MG63 (cell line): ENCODE data around the gene GPR183. TPM values are rescaled to one million over a fixed set of nuclear protein-coding genes. Genes with fewer than 3 reads are reported as not detected.

Experiments used
- DNase-seq: peaks from one replicate; pipeline ENCODE4 v3.0.0-alpha.2; 2020
- H3K27me3 ChIP-seq: fragments of 250-450 bp; sonication (Bioruptor Pico); 2 replicates; pipeline ENCODE4 v1.5.1; 2020; ENCODE audit warnings: mild to moderate bottlenecking, moderate library complexity
- H3K36me3 ChIP-seq: fragments of 250-450 bp; sonication (Bioruptor Pico); 2 replicates; pipeline ENCODE4 v1.5.1; 2020; ENCODE audit warnings: mild to moderate bottlenecking, moderate library complexity
- H3K4me3 ChIP-seq: fragments of 250-450 bp; sonication (Bioruptor Pico); 2 replicates; pipeline ENCODE4 v1.5.1; 2020; ENCODE audit warnings: mild to moderate bottlenecking, moderate library complexity
- H3K9me3 ChIP-seq: fragments of 250-450 bp; sonication (Bioruptor Pico); 2 replicates; pipeline ENCODE4 v1.5.1; 2020; ENCODE audit warnings: mild to moderate bottlenecking, moderate library complexity
- total RNA-seq: library from RNA; depleted of rRNA; stranded (reverse); fragments of >200 nt; shearing (Covaris generic); gene quantifications from 2 replicates; pipeline ENCODE4 v1.2.3, GENCODE V29; 2014; ENCODE audit warnings: low replicate concordance

Gene GPR183
- total RNA-seq, 1 experiment from 2014 or later = not detected

- Histone ChIP-seq H3K9me3 (no peaks in the 10 kb centered on the region), H3K4me3 (no peak overlapping the region), H3K27me3 (no peaks in the 10 kb centered on the region), H3K36me3 (peaks cover 2% of the 10 kb centered on the region)
- DNase-seq = no peak
Measured at GRCh38 chr13:99342723-99343315, 35.6 kb upstream of the GPR183 start.

GRCh38 chr13:99341969-99342722 lies 34.9 kb upstream of the GPR183 start:
- Histone ChIP-seq H3K4me3 (no peak overlapping the region), H3K36me3 (peaks cover 2% of the 10 kb centered on the region), H3K9me3 (no peaks in the 10 kb centered on the region), H3K27me3 (no peaks in the 10 kb centered on the region)
- DNase-seq = no peak

- no peaks in the 10 kb centered on the region for H3K9me3 ChIP-seq
- H3K27me3 ChIP-seq = no peaks in the 10 kb centered on the region
- no peak overlapping the region for H3K4me3 ChIP-seq
- H3K36me3 ChIP-seq = no peaks in the 10 kb centered on the region; the same call in none of the 2 replicates
- no peak for DNase-seq
Measured at GRCh38 chr13:99340638-99341037, 33.4 kb upstream of the GPR183 start.

GRCh38 chr13:99339736-99340397 lies 32.7 kb upstream of the GPR183 start:
- no peaks in the 10 kb centered on the region; the same call in none of the 2 replicates for H3K36me3 ChIP-seq
- no peak overlapping the region for H3K4me3 ChIP-seq
- no peaks in the 10 kb centered on the region for H3K27me3 ChIP-seq
- no peaks in the 10 kb centered on the region for H3K9me3 ChIP-seq
- DNase-seq = no peak

GRCh38 chr13:99339230-99339721 lies 32.1 kb upstream of the GPR183 start:
- H3K27me3 ChIP-seq = no peaks in the 10 kb centered on the region
- no peaks in the 10 kb centered on the region; the same call in none of the 2 replicates for H3K36me3 ChIP-seq
- no peaks in the 10 kb centered on the region for H3K9me3 ChIP-seq
- no peak overlapping the region for H3K4me3 ChIP-seq
- DNase-seq = no peak

GRCh38 chr13:99335603-99336002 lies 28.4 kb upstream of the GPR183 start:
- peaks cover 2% of the 10 kb centered on the region; the same call in 1 of the 2 replicates for H3K36me3 ChIP-seq
- no peak overlapping the region for H3K4me3 ChIP-seq
- DNase-seq = no peak
- no peaks in the 10 kb centered on the region for H3K9me3 ChIP-seq
- no peaks in the 10 kb centered on the region for H3K27me3 ChIP-seq

- H3K36me3 ChIP-seq = peaks cover 2% of the 10 kb centered on the region; the same call in 1 of the 2 replicates
- H3K27me3 ChIP-seq = no peaks in the 10 kb centered on the region
- H3K9me3 ChIP-seq = no peaks in the 10 kb centered on the region
- H3K4me3 ChIP-seq = no peak overlapping the region
- DNase-seq = no peak
Measured at GRCh38 chr13:99335087-99335486, 27.9 kb upstream of the GPR183 start.

GRCh38 chr13:99334221-99334620 lies 27.0 kb upstream of the GPR183 start:
- Histone ChIP-seq H3K27me3 (no peaks in the 10 kb centered on the region), H3K36me3 (peaks cover 7% of the 10 kb centered on the region), H3K9me3 (no peaks in the 10 kb centered on the region), H3K4me3 (no peak overlapping the region)
- no peak for DNase-seq

GRCh38 chr13:99332456-99332855 lies 25.3 kb upstream of the GPR183 start:
- Histone ChIP-seq H3K9me3 (no peaks in the 10 kb centered on the region), H3K27me3 (no peaks in the 10 kb centered on the region), H3K4me3 (no peak overlapping the region), H3K36me3 (peaks cover 12% of the 10 kb centered on the region)
- no peak for DNase-seq

GRCh38 chr13:99331881-99332293 lies 24.7 kb upstream of the GPR183 start:
- Histone ChIP-seq H3K36me3 (peaks cover 12% of the 10 kb centered on the region), H3K27me3 (no peaks in the 10 kb centered on the region), H3K9me3 (no peaks in the 10 kb centered on the region), H3K4me3 (no peak overlapping the region)
- DNase-seq = no peak

- H3K36me3 ChIP-seq = peaks cover 12% of the 10 kb centered on the region
- DNase-seq = no peak
- no peak overlapping the region for H3K4me3 ChIP-seq
- H3K9me3 ChIP-seq = no peaks in the 10 kb centered on the region
- no peaks in the 10 kb centered on the region for H3K27me3 ChIP-seq
Measured at GRCh38 chr13:99330942-99331341, 23.7 kb upstream of the GPR183 start.

- no peaks in the 10 kb centered on the region for H3K9me3 ChIP-seq
- peaks cover 12% of the 10 kb centered on the region for H3K36me3 ChIP-seq
- no peaks in the 10 kb centered on the region for H3K27me3 ChIP-seq
- H3K4me3 ChIP-seq = no peak overlapping the region
- DNase-seq = no peak
Measured at GRCh38 chr13:99329477-99329876, 22.3 kb upstream of the GPR183 start.

GRCh38 chr13:99327761-99328160 lies 20.6 kb upstream of the GPR183 start:
- Histone ChIP-seq H3K4me3 (no peak overlapping the region), H3K36me3 (peaks cover 12% of the 10 kb centered on the region), H3K27me3 (no peaks in the 10 kb centered on the region), H3K9me3 (no peaks in the 10 kb centered on the region)
- no peak for DNase-seq

GRCh38 chr13:99327126-99327525 lies 19.9 kb upstream of the GPR183 start:
- Histone ChIP-seq H3K27me3 (no peaks in the 10 kb centered on the region), H3K4me3 (no peak overlapping the region), H3K9me3 (no peaks in the 10 kb centered on the region), H3K36me3 (peaks cover 12% of the 10 kb centered on the region)
- no peak for DNase-seq

- Histone ChIP-seq H3K36me3 (peaks cover 9% of the 10 kb centered on the region), H3K4me3 (no peak overlapping the region), H3K9me3 (no peaks in the 10 kb centered on the region), H3K27me3 (no peaks in the 10 kb centered on the region)
- no peak for DNase-seq
Measured at GRCh38 chr13:99326012-99326411, 18.8 kb upstream of the GPR183 start.

GRCh38 chr13:99323488-99323887 lies 16.3 kb upstream of the GPR183 start:
- Histone ChIP-seq H3K9me3 (no peaks in the 10 kb centered on the region), H3K4me3 (no peak overlapping the region), H3K36me3 (no peaks in the 10 kb centered on the region), H3K27me3 (no peaks in the 10 kb centered on the region)
- DNase-seq = no peak
